ENCODE measurements around the gene OPCML.

OPCML gene

DNA sequence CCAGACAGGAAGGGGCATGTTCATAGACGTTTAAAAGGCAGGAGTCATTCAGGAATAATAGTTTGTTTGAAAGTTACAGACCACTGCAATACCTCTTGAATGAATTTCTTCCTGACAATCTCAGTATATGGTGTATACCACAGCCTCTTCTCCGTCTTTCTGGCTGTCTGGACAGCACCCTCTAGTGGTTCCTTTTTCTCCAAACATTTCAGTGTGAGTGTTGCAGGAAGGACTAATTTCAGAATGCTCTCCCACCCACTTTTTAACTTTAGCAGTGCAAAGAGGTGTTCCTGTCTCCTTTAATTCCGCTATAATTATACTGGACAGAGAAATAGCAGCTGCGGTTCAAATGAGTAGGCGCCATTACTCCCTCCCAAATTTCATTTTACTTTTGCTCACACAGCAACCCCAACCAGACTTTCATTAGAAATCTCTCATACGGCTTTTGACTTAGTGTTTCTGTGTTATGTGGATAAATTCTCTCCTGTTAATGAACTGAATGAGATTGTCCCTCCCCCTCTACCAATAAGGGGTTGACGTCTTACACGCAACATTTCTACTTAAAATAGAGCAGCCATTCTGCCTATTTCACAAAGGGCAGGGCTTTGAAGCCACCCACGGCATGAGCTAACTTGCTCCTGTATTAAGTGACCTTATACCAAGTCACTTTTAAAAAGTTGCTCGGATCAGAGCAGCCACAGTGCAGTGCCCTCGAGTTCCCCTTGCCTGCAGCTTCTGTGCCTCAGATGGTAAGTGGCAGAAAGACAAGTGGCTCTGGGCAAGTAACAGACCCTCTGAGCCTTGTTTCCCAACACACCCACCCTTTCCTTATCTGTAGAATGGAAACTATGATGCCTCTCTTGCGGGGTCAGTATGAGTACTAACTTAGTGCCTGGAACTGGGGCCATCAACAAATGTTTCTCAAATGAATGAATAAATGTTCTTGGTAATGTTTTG lies 368.6 kb downstream of the OPCML start:
- H3K9me3 ChIP-seq (ENCODE audit: severe bottlenecking): no peaks in the 10 kb centered on the region
- DNase-seq: peak; percentile 38
- H3K27me3 ChIP-seq (ENCODE audit: insufficient read depth, low read depth, severe bottlenecking): peaks cover 6% of the 10 kb centered on the region
- H3K4me3 ChIP-seq (ENCODE audit: low read depth, low read length): no peak overlapping the region
- TF ChIP-seq, protein P1, sequence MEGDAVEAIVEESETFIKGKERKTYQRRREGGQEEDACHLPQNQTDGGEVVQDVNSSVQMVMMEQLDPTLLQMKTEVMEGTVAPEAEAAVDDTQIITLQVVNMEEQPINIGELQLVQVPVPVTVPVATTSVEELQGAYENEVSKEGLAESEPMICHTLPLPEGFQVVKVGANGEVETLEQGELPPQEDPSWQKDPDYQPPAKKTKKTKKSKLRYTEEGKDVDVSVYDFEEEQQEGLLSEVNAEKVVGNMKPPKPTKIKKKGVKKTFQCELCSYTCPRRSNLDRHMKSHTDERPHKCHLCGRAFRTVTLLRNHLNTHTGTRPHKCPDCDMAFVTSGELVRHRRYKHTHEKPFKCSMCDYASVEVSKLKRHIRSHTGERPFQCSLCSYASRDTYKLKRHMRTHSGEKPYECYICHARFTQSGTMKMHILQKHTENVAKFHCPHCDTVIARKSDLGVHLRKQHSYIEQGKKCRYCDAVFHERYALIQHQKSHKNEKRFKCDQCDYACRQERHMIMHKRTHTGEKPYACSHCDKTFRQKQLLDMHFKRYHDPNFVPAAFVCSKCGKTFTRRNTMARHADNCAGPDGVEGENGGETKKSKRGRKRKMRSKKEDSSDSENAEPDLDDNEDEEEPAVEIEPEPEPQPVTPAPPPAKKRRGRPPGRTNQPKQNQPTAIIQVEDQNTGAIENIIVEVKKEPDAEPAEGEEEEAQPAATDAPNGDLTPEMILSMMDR (IDR thresholded peaks at IDR 0.05; ENCODE audit: low read depth, low read length): peak; percentile 76
- no peak overlapping the region for H3K27ac ChIP-seq
- H3K36me3 ChIP-seq: no peaks in the 10 kb centered on the region

DNA sequence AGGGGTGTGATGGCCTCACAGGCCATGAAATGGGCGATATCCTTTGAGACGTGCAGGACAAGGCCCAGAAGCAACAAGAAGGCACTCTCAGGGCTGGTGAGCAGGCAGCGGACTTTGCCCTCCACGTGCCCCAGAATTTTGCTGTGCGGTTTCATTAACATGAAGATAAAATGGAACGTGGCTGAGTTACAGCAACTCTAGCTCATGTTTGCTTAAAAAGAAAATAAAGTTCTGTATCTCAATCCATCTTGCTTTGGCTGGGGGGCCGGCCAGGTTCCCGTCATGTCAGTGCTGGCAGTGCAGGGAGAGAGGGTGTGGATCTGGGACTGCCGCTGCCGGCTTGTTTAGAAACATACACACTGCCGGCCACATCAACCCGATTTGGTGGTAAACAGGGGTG lies 370.1 kb downstream of the OPCML start:
- Histone ChIP-seq H3K27me3 (ENCODE audit: insufficient read depth, low read depth, severe bottlenecking) (peaks cover 15% of the 10 kb centered on the region), H3K27ac (no peak overlapping the region), H3K4me3 (ENCODE audit: low read depth, low read length) (no peak overlapping the region), H3K9me3 (ENCODE audit: severe bottlenecking) (no peaks in the 10 kb centered on the region), H3K36me3 (no peaks in the 10 kb centered on the region)
- no peak for DNase-seq
- TF ChIP-seq, protein P1 (IDR thresholded peaks at IDR 0.05; ENCODE audit: low read depth, low read length): no peak

DNA sequence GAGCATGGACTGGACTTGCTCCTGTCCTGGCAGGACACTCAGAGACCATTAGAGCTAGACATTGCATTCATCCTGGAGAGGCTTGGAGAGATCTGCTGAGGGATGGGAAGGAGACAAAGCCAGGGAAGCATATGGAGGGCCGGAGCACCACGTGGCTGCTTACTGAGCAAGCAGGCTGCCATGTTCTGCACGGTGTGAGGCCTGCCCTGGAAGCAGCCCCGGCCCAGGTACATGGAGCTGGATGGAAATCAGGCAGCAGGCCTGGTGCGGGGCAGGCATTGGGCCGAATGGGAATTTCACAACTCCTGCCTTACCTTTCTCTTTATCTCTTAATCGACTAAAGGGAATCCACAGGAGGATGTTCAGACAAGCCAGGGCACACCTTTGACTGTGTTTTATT lies 371.5 kb downstream of the OPCML start:
- TF ChIP-seq, protein P1 (IDR thresholded peaks at IDR 0.05; ENCODE audit: low read depth, low read length): no peak
- H3K27ac ChIP-seq: no peak overlapping the region
- no peak overlapping the region for H3K4me3 ChIP-seq (ENCODE audit: low read depth, low read length)
- no peaks in the 10 kb centered on the region for H3K9me3 ChIP-seq (ENCODE audit: severe bottlenecking)
- DNase-seq: no peak
- no peaks in the 10 kb centered on the region for H3K36me3 ChIP-seq
- H3K27me3 ChIP-seq (ENCODE audit: insufficient read depth, low read depth, severe bottlenecking): peaks cover 16% of the 10 kb centered on the region

DNA sequence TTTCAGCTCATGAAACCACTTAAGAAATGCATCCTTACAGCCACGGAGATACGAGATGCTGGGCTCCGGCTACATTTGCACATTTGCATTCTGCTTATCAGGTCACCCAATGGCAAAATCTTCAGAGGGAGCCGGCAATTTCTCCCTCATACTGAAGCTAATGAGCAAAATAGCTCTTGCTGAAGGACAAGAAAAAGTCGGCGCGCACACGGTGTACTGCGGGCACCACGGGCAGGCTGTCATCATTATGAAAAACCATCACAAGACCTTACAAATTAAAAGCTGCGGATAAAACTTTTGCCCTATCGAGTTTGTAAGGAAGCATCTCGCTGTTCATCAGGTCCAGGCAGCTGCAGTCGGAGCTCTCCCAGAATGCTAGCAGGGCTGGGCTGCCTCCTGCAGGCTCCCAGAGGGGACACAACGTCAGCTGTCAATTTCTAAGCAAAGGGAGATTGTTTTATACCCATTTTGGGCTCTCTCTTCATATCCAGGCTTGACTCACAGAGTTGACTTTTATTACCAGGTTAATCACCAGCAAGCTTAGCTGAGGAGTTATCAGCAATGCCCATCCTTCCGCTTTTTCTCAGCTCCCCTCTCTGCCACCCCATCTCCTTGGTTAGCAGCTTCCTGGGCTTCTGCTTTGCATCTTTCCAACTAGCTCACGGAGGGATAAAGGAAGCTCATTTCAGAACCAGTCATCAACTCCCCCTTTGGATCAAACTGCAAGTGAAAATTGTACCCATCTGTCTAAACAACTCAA lies 375.1 kb downstream of the OPCML start:
- TF ChIP-seq, protein P1 (IDR thresholded peaks at IDR 0.05; ENCODE audit: low read depth, low read length): peak; percentile 54
- H3K27me3 ChIP-seq (ENCODE audit: insufficient read depth, low read depth, severe bottlenecking): peaks cover 15% of the 10 kb centered on the region
- no peaks in the 10 kb centered on the region for H3K36me3 ChIP-seq
- peak; percentile 27 for DNase-seq
- no peak overlapping the region for H3K27ac ChIP-seq
- H3K9me3 ChIP-seq (ENCODE audit: severe bottlenecking): no peaks in the 10 kb centered on the region
- no peak overlapping the region for H3K4me3 ChIP-seq (ENCODE audit: low read depth, low read length)

DNA sequence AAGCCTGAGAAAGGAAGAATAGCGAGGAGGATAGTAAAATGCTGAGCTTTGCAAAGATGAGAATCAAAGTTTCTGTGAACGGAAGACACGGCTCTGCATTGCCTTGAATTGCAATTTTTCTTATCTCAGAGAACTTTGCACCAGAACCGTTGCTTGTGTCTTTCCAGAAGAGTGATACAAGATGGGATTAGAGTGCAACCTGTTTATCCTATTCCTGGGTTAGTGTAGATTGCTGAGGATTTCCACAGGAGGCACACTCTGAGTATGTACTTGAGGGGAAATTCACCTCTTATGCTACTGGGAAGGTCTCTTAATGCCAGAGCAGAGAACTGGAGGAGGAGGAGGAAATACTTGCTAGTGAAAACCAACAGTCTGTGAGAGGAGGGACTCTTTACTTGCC lies 377.5 kb downstream of the OPCML start:
- Histone ChIP-seq H3K36me3 (no peaks in the 10 kb centered on the region), H3K27me3 (ENCODE audit: insufficient read depth, low read depth, severe bottlenecking) (peaks cover 17% of the 10 kb centered on the region), H3K27ac (no peak overlapping the region), H3K4me3 (ENCODE audit: low read depth, low read length) (no peak overlapping the region), H3K9me3 (ENCODE audit: severe bottlenecking) (no peaks in the 10 kb centered on the region)
- TF ChIP-seq, protein P1 (IDR thresholded peaks at IDR 0.05; ENCODE audit: low read depth, low read length): no peak
- no peak for DNase-seq

Data from WERI-Rb-1 (cell line).